ENCODE results near the gene CENPK.

Gene CENPK

DNA sequence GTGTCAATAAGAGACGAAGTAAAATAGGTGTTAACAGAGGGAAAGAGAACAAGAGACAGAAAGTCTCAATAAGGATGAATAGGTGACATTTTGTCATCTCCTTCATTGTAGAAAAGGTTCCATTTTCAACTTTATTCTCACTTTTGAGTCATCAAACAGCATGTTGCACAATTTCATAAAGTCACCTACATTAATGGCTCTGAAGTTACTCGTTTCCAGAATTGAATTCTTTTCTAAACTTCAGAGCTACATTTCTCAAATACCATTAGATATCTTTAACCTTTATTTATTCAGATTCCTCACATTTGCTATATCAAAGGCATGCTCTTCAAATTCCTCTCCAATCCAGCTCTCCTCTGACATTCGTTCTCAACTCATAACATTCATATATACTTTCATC lies 94.3 kb downstream of the CENPK start:
- DNase-seq (ENCODE audit: low read depth, low spot score) = no peak
- H3K4me3 ChIP-seq (ENCODE audit: low read depth, low read length) = no peak overlapping the region
- in situ Hi-C loops (cut with HindIII; ENCODE audit: low sequenced_read_pairs) = no loop called here
- TF ChIP-seq, protein P1, sequence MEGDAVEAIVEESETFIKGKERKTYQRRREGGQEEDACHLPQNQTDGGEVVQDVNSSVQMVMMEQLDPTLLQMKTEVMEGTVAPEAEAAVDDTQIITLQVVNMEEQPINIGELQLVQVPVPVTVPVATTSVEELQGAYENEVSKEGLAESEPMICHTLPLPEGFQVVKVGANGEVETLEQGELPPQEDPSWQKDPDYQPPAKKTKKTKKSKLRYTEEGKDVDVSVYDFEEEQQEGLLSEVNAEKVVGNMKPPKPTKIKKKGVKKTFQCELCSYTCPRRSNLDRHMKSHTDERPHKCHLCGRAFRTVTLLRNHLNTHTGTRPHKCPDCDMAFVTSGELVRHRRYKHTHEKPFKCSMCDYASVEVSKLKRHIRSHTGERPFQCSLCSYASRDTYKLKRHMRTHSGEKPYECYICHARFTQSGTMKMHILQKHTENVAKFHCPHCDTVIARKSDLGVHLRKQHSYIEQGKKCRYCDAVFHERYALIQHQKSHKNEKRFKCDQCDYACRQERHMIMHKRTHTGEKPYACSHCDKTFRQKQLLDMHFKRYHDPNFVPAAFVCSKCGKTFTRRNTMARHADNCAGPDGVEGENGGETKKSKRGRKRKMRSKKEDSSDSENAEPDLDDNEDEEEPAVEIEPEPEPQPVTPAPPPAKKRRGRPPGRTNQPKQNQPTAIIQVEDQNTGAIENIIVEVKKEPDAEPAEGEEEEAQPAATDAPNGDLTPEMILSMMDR (IDR thresholded peaks at IDR 0.05; ENCODE audit: low read depth, low read length) = no peak

Measured in astrocyte of the spinal cord (primary cell).